ENCODE results near the gene ARHGEF28.

DNA sequence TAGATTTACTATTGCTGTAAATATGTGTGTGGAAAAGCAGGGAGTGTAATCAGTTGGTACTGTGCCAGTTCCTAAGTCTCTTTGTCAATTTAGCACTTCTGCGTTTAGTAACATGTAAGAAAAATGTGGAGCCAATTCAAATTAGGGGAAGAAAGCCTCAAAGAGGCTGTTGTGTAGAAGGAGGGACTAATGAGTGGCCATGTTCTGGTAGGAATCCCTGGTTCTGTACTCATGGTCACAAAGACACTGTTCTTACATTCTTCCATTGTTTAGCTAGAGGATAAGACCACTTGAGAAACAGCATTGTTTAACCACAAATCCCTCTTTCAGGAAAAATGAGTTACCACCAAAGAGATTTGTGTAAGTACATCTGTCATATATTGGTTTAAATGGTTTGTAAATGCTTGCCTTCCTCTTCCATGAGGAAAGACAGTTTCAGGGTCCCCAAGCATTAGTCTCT is 14.9 kb downstream of the ARHGEF28 start:
- TF ChIP-seq SIN3A (IDR thresholded peaks at IDR 0.05; ENCODE audit: borderline replicate concordance, insufficient read depth, low read length) (no peak), TAF1 (IDR thresholded peaks at IDR 0.05; ENCODE audit: borderline replicate concordance, insufficient read depth, low read length) (no peak), FOXP2 (optimal IDR thresholded peaks at IDR 0.05; ENCODE audit: borderline replicate concordance, extremely low read depth, extremely low read length, insufficient read depth) (no peak)
